Natural killer cell (primary cell): ENCODE measurements around the gene MBP. TPM values are rescaled to one million over a fixed set of nuclear protein-coding genes. Genes with fewer than 3 reads are reported as not detected.

ENCODE experiments used
- ATAC-seq, 3 donors: fragments of 150-1000 bp in 2 of 3; fragments of 200-7000 bp in 1 of 3; cut with Tn5 transposase; 1 replicate in 1 of 3; 2 replicates in 2 of 3; pipeline ENCODE4 v1.10.0; 2021; ENCODE audit warnings: mild to moderate bottlenecking in 2 of 3, moderate library complexity in 2 of 3
- DNase-seq, 2 donors: peaks; one replicate each; pipeline versions ENCODE4 v3.0.0 to v3.0.0-alpha.2; 2013 to 2021; ENCODE audit warnings: mixed read lengths in 1 of 2
- H3K27ac ChIP-seq: one replicate; pipeline ENCODE4 v1.5.1; 2013; ENCODE audit warnings: mild to moderate bottlenecking, low read length
- H3K27me3 ChIP-seq: one replicate; pipeline ENCODE4 v1.6.1; 2013; ENCODE audit warnings: low read length; ENCODE audit not compliant: control insufficient read depth, insufficient read depth
- H3K36me3 ChIP-seq: one replicate; pipeline ENCODE4 v1.6.1; 2013; ENCODE audit warnings: low read length; ENCODE audit not compliant: control insufficient read depth, insufficient read depth
- H3K4me1 ChIP-seq: one replicate; pipeline ENCODE4 v1.6.1; 2013; ENCODE audit warnings: low read length; ENCODE audit not compliant: control insufficient read depth, insufficient read depth
- H3K4me3 ChIP-seq: one replicate; pipeline ENCODE4 v1.5.1; 2013; ENCODE audit warnings: low read length
- H3K9me3 ChIP-seq: one replicate; pipeline ENCODE4 v1.6.1; 2013; ENCODE audit warnings: low read length; ENCODE audit not compliant: control insufficient read depth, insufficient read depth
- H3K27ac Mint-ChIP-seq, 2 donors: one replicate each; pipeline ENCODE4 v1.8.0; 2022; ENCODE audit warnings: mild to moderate bottlenecking in 2 of 2, mixed read lengths in 2 of 2, moderate library complexity in 1 of 2
- H3K27me3 Mint-ChIP-seq, 2 donors: one replicate each; pipeline ENCODE4 v1.8.0; 2022; ENCODE audit warnings: low read depth in 2 of 2, mixed read lengths in 2 of 2
- H3K36me3 Mint-ChIP-seq: one replicate; pipeline ENCODE4 v1.8.0; 2022; ENCODE audit warnings: mixed read lengths
- H3K4me1 Mint-ChIP-seq, 2 donors: one replicate each; pipeline ENCODE4 v1.8.0; 2022; ENCODE audit warnings: mixed read lengths in 2 of 2
- H3K4me3 Mint-ChIP-seq: one replicate; pipeline ENCODE4 v1.8.0; 2022; ENCODE audit warnings: mild to moderate bottlenecking, moderate library complexity, mixed read lengths
- H3K9me3 Mint-ChIP-seq, 2 donors: one replicate each; pipeline ENCODE4 v1.8.0; 2022; ENCODE audit warnings: mixed read lengths in 2 of 2
- WGBS: methylation state at CpG from one replicate; pipeline ENCODE4 v1.1.7; 2013; ENCODE audit warnings: missing lambda C conversion rate; ENCODE audit not compliant: insufficient coverage; 5-methylcytosine and 5-hydroxymethylcytosine counted together
- intact Hi-C: fragments of 100-400 bp; cut with micrococcal nuclease; formaldehyde crosslinking; loops from one replicate; pipeline ENCODE4 v1.14.2; 2022
- total RNA-seq, 4 donors: library from RNA; stranded (reverse); fragments of 120-200 nt in 1 of 4; gene quantifications; one replicate each; pipeline versions ENCODE4 v1.2.3 to v1.2.4, GENCODE V29; 2013 to 2022
- TF ChIP-seq, protein P1 (sequence below): fragments of 200-600 bp; IDR thresholded peaks from one replicate; pipeline ENCODE4 v1.8.0; 2022; ENCODE audit warnings: antibody characterized with exemption

Gene MBP
- total RNA-seq, 3 donors from 2014 or later (not counting 1 experiment from before 2014, with no cell fraction given) = 183 to 344 (median 325) TPM

DNA sequence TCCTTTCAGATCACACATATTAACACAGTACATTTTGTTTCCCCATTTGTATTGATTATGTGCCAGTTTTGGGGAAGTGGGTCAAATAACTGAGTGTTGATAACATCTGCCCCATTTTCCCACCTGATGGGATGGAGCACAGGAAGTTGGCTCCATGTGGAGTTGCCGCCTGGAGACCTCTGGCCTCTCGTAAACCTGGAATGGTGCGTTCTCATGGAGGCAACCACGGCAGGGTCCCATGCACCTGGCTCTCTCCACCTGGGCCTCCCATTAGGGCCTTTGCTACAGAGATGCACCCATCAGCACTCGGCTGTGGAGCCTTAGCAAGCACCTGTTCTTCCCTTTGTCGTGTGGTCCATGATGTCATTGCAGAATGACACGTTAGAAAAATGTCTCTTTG lies 130.6 kb downstream of the MBP start:
- peaks cover 38 to 53% of the 10 kb centered on the region in 2 donors for H3K4me1 Mint-ChIP-seq
- intact Hi-C loops = loop anchor here (2.0 to 5.0 kb wide), 4 partner anchors 61 to 650 kb away; partner anchors contain the start of gene MBP
- H3K36me3 Mint-ChIP-seq = no peaks in the 10 kb centered on the region
- Histone ChIP-seq H3K9me3 (no peaks in the 10 kb centered on the region), H3K27me3 (no peaks in the 10 kb centered on the region), H3K4me3 (no peak overlapping the region), H3K27ac (no peak overlapping the region), H3K4me1 (peaks cover 43% of the 10 kb centered on the region), H3K36me3 (peaks cover 8% of the 10 kb centered on the region)
- no peaks in the 10 kb centered on the region for H3K9me3 Mint-ChIP-seq
- H3K27ac Mint-ChIP-seq = peak overlapping the region; percentile 33 to 80
- peaks cover 0 to 2% of the 10 kb centered on the region in 2 donors for H3K27me3 Mint-ChIP-seq
- DNase-seq = no peak
- TF ChIP-seq, protein P1, sequence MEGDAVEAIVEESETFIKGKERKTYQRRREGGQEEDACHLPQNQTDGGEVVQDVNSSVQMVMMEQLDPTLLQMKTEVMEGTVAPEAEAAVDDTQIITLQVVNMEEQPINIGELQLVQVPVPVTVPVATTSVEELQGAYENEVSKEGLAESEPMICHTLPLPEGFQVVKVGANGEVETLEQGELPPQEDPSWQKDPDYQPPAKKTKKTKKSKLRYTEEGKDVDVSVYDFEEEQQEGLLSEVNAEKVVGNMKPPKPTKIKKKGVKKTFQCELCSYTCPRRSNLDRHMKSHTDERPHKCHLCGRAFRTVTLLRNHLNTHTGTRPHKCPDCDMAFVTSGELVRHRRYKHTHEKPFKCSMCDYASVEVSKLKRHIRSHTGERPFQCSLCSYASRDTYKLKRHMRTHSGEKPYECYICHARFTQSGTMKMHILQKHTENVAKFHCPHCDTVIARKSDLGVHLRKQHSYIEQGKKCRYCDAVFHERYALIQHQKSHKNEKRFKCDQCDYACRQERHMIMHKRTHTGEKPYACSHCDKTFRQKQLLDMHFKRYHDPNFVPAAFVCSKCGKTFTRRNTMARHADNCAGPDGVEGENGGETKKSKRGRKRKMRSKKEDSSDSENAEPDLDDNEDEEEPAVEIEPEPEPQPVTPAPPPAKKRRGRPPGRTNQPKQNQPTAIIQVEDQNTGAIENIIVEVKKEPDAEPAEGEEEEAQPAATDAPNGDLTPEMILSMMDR = no peak
- ATAC-seq = no peak
- no peak overlapping the region for H3K4me3 Mint-ChIP-seq
- 89% methylated on average over 7 of the region's 7 CpGs for WGBS

DNA sequence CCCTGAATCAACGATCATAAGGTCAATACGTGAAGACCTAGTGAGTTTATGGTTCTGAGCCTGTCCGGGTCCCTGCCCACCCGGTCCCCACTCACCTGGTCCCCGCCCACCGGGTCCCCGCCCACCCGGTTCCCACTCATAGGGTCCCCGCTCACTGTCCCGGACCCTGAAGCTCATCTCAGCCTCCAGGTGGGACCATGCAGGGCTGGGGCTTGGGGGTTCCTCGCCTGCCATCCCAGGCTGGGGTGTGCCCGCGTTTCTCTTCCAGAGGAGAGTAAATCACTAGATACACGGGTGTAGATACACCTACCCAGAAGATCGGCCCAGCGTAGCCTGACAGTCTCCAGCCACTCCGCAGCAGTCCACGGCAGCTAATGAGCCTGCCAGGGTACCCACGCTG lies 131.5 kb downstream of the MBP start:
- H3K9me3 ChIP-seq = no peaks in the 10 kb centered on the region
- H3K4me1 Mint-ChIP-seq = peaks cover 36 to 44% of the 10 kb centered on the region in 2 donors
- intact Hi-C loops = loop anchor here (2.0 to 5.0 kb wide), 4 partner anchors 62 to 651 kb away; partner anchors contain the start of gene MBP
- no peak overlapping the region for H3K4me3 ChIP-seq
- H3K4me1 ChIP-seq = peaks cover 34% of the 10 kb centered on the region
- H3K27ac ChIP-seq = no peak overlapping the region
- H3K9me3 Mint-ChIP-seq = no peaks in the 10 kb centered on the region
- ATAC-seq = no peak
- no peaks in the 10 kb centered on the region for H3K36me3 Mint-ChIP-seq
- H3K36me3 ChIP-seq = peaks cover 6% of the 10 kb centered on the region
- H3K27ac Mint-ChIP-seq = no peak overlapping the region
- WGBS = 92% methylated on average over 19 of the region's 19 CpGs
- no peak overlapping the region for H3K4me3 Mint-ChIP-seq
- DNase-seq = no peak
- peaks cover 0 to 2% of the 10 kb centered on the region in 2 donors for H3K27me3 Mint-ChIP-seq
- TF ChIP-seq, protein P1 = no peak
- no peaks in the 10 kb centered on the region for H3K27me3 ChIP-seq

DNA sequence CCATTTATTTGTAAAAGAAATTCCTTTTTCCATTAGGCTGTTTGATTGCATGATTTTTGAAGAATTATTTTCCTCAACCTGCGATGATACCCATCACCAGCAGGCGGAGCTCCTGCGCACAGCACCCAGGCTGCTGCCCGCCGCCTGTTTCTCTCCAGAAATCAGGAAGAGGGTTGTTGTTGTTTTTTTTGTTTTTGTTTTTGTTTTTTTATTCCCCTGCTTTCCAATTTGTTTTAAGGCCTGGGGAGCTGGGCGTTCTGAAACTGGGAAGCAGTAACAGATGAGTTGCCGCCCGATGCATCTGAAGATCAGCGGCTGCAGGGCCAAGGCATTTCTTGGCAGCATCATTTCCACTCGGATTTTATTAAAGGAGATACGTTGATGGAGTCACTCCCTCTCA lies 132.1 kb downstream of the MBP start:
- Histone ChIP-seq H3K36me3 (peaks cover 1% of the 10 kb centered on the region), H3K9me3 (no peaks in the 10 kb centered on the region), H3K4me1 (peaks cover 29% of the 10 kb centered on the region), H3K4me3 (no peak overlapping the region), H3K27me3 (no peaks in the 10 kb centered on the region), H3K27ac (no peak overlapping the region)
- Mint-ChIP-seq H3K27me3 (peaks cover 0 to 2% of the 10 kb centered on the region in 2 donors), H3K36me3 (no peaks in the 10 kb centered on the region), H3K4me3 (no peak overlapping the region), H3K27ac (peak overlapping the region; percentile 29 to 46), H3K4me1 (peaks cover 31 to 39% of the 10 kb centered on the region in 2 donors), H3K9me3 (no peaks in the 10 kb centered on the region)
- 42% methylated on average over 10 of the region's 11 CpGs for WGBS
- intact Hi-C loops = loop anchor here (1.0 to 5.0 kb wide), 5 partner anchors 55 to 652 kb away; partner anchors contain the start of gene MBP
- ATAC-seq (peak in 2 of 3 donors; percentile 64 to 76), DNase-seq (peak; percentile 59 to 78)
- TF ChIP-seq, protein P1 = peak; percentile 99

DNA sequence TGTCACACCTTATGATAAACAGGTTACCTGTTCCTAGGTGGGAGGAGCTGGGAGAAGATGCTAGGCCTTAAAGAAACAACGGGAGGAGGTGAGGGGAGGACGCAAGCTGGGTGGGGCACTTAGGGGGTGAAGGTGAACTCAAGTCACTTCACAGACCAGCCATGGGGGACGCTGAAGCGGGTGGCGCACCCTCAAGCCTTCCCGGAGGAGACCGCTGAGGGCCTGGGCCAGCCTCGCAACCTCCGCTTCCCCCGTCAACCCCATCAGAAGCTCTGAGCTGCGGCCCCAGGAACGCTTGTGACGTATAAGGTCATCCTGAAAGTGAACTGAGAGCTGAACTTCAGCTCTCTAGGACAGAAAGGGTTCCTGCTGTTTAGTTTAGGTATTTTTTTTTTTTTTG lies 133.5 kb downstream of the MBP start:
- H3K27me3 ChIP-seq = no peaks in the 10 kb centered on the region
- Mint-ChIP-seq H3K27ac (no peak overlapping the region), H3K27me3 (peaks cover 0 to 2% of the 10 kb centered on the region in 2 donors), H3K9me3 (no peaks in the 10 kb centered on the region), H3K36me3 (no peaks in the 10 kb centered on the region), H3K4me3 (no peak overlapping the region), H3K4me1 (peaks cover 17 to 25% of the 10 kb centered on the region in 2 donors)
- peaks cover 14% of the 10 kb centered on the region for H3K4me1 ChIP-seq
- TF ChIP-seq, protein P1 = no peak
- no peaks in the 10 kb centered on the region for H3K36me3 ChIP-seq
- H3K9me3 ChIP-seq = no peaks in the 10 kb centered on the region
- H3K27ac ChIP-seq = no peak overlapping the region
- DNase-seq = no peak
- intact Hi-C loops = no loop called here
- no peak overlapping the region for H3K4me3 ChIP-seq
- WGBS = 90% methylated on average over 13 of the region's 13 CpGs
- ATAC-seq = no peak
